ENCODE measurements around the gene RAB5B.

RAB5B gene

DNA sequence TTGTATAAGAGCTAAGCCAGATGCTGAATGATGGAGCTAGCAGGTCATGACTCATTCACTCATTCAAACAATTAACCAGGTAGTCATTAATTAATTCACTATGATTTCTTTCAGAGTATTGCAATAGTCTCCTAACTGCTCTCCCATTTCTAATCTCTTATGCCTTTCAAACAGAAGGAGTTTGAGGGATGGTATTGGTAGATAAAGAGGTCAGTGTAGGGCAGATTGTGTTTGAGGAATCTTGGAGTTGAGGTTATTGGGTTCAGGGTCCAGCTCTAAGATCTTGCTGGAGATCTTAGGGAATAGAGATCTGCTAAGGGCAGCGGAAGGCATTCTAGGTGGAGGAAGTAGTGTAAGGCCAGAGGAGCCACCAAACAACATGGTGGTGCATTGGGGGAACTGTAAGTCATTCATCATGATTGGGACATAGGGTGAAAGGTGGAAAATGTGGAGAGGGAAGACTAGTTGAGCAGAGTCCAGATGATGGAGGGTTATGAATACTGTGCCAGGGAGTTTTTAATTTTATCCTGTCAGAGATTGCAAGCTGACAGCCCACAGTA, 31.2 kb upstream of the RAB5B start (continued):
- TF ChIP-seq, protein P1, sequence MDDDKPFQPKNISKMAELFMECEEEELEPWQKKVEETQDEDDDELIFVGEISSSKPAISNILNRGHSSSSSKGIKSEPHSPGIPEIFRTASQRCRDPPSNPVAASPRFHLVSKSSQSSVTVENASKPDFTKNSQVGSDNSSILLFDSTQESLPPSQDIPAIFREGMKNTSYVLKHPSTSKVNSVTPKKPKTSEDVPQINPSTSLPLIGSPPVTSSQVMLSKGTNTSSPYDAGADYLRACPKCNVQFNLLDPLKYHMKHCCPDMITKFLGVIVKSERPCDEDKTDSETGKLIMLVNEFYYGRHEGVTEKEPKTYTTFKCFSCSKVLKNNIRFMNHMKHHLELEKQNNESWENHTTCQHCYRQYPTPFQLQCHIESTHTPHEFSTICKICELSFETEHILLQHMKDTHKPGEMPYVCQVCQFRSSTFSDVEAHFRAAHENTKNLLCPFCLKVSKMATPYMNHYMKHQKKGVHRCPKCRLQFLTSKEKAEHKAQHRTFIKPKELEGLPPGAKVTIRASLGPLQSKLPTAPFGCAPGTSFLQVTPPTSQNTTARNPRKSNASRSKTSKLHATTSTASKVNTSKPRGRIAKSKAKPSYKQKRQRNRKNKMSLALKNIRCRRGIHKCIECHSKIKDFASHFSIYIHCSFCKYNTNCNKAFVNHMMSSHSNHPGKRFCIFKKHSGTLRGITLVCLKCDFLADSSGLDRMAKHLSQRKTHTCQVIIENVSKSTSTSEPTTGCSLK (tag by site-specific recombination; IDR thresholded peaks at IDR 0.05) = no peak

DNA sequence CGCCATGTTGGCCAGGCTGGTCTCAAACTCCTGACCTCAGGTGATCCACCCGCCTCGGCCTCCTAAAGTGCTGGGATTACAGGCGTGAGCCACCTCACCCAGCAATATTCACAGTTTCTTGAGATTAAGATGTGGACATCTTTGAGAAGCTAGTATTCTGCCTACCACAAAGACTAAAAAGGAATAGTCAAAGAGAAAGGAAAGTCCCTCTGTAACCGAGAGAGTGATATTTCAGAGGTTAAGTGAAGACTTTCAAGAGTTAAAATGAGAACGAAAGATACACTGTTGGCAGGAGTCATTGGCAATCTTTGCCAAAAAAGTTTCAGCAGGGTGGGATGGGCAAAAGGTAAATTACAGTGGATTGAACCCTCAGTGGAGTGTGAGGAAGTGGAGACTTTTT, 27.3 kb upstream of the RAB5B start:
- CTCF ChIA-PET = interaction anchor here (1.0 kb wide), 1 partner anchor 50 kb away, joined by 3 read pairs; no protein-coding TSS in a partner anchor
- POLR2A ChIA-PET = no interaction called here
- Histone ChIP-seq H3K9me3 (ENCODE audit: control insufficient read depth, insufficient read depth, low read depth, low read length) (no peaks in the 10 kb centered on the region), H3K27ac (ENCODE audit: extremely low read depth, low read depth, low read length) (no peak overlapping the region), H3K36me3 (ENCODE audit: control insufficient read depth in 2 of 2, insufficient read depth in 1 of 2, low read length in 2 of 2) (no peaks in the 10 kb centered on the region), H3K4me1 (ENCODE audit: control insufficient read depth, insufficient read depth, low read length) (no peaks in the 10 kb centered on the region), H3K4me3 (ENCODE audit: low read depth, low read length) (no peak overlapping the region)
- TF ChIP-seq, protein P2, sequence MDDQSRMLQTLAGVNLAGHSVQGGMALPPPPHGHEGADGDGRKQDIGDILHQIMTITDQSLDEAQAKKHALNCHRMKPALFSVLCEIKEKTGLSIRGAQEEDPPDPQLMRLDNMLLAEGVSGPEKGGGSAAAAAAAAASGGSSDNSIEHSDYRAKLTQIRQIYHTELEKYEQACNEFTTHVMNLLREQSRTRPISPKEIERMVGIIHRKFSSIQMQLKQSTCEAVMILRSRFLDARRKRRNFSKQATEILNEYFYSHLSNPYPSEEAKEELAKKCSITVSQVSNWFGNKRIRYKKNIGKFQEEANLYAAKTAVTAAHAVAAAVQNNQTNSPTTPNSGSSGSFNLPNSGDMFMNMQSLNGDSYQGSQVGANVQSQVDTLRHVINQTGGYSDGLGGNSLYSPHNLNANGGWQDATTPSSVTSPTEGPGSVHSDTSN (CRISPR knock-in tag; IDR thresholded peaks at IDR 0.05) = no peak
- TF ChIP-seq, protein P3, sequence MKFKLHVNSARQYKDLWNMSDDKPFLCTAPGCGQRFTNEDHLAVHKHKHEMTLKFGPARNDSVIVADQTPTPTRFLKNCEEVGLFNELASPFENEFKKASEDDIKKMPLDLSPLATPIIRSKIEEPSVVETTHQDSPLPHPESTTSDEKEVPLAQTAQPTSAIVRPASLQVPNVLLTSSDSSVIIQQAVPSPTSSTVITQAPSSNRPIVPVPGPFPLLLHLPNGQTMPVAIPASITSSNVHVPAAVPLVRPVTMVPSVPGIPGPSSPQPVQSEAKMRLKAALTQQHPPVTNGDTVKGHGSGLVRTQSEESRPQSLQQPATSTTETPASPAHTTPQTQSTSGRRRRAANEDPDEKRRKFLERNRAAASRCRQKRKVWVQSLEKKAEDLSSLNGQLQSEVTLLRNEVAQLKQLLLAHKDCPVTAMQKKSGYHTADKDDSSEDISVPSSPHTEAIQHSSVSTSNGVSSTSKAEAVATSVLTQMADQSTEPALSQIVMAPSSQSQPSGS (tag by site-specific recombination; IDR thresholded peaks at IDR 0.05; ENCODE audit: low read depth) = no peak

DNA sequence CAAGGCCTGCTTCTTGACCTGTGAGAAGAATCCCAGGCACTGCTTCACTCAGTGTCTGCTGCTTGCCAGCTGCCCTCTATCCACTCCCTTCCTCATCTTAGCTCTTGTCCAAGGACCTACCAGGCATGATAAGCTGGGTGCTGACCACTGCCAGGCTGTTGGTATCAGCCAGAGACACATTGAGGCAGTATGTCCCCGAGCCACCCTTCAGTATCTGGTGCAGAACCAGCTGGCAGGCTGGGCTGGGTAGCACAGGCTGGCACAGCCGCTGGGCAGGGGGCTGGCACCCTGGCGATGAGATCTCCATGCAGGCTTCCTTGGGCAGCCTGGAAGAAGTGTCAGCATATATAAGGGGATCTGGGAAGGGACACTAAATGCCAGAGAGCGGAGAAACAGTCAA, 18.5 kb upstream of the RAB5B start:
- Histone ChIP-seq H3K9me3 (ENCODE audit: control insufficient read depth, insufficient read depth, low read depth, low read length) (no peaks in the 10 kb centered on the region), H3K4me3 (ENCODE audit: low read depth, low read length) (no peak overlapping the region), H3K36me3 (ENCODE audit: control insufficient read depth in 2 of 2, insufficient read depth in 1 of 2, low read length in 2 of 2) (no peaks in the 10 kb centered on the region), H3K27ac (ENCODE audit: extremely low read depth, low read depth, low read length) (no peak overlapping the region), H3K4me1 (ENCODE audit: control insufficient read depth, insufficient read depth, low read length) (no peaks in the 10 kb centered on the region)
- CTCF ChIA-PET = interaction anchor here (0.5 to 4.5 kb wide), 6 partner anchors 11 to 205 kb away, joined by 3 to 21 read pairs (median 4); partner anchors contain the start of gene RAB5B
- no peak for TF ChIP-seq ZNF404 (tag by site-specific recombination; IDR thresholded peaks at IDR 0.05)
- TF ChIP-seq KLF16 (tag by site-specific recombination; IDR thresholded peaks at IDR 0.05) = no peak
- TF ChIP-seq ZNF501 (tag by site-specific recombination; IDR thresholded peaks at IDR 0.05) = no peak
- TF ChIP-seq ZNF214 (tag by site-specific recombination; IDR thresholded peaks at IDR 0.05; ENCODE audit: borderline replicate concordance) = no peak
- TF ChIP-seq, protein P4, sequence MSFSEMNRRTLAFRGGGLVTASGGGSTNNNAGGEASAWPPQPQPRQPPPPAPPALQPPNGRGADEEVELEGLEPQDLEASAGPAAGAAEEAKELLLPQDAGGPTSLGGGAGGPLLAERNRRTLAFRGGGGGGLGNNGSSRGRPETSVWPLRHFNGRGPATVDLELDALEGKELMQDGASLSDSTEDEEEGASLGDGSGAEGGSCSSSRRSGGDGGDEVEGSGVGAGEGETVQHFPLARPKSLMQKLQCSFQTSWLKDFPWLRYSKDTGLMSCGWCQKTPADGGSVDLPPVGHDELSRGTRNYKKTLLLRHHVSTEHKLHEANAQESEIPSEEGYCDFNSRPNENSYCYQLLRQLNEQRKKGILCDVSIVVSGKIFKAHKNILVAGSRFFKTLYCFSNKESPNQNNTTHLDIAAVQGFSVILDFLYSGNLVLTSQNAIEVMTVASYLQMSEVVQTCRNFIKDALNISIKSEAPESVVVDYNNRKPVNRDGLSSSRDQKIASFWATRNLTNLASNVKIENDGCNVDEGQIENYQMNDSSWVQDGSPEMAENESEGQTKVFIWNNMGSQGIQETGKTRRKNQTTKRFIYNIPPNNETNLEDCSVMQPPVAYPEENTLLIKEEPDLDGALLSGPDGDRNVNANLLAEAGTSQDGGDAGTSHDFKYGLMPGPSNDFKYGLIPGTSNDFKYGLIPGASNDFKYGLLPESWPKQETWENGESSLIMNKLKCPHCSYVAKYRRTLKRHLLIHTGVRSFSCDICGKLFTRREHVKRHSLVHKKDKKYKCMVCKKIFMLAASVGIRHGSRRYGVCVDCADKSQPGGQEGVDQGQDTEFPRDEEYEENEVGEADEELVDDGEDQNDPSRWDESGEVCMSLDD (tag by site-specific recombination; IDR thresholded peaks at IDR 0.05) = no peak
- no peak for TF ChIP-seq ZNF654 (tag by site-specific recombination; IDR thresholded peaks at IDR 0.05; ENCODE audit: low read depth)
- TF ChIP-seq, protein P2 (CRISPR knock-in tag; IDR thresholded peaks at IDR 0.05) = no peak
- TF ChIP-seq ZBTB48 (tag by site-specific recombination; IDR thresholded peaks at IDR 0.05) = no peak
- no peak for TF ChIP-seq EGR2 (tag by site-specific recombination; IDR thresholded peaks at IDR 0.05; ENCODE audit: low read depth)
- TF ChIP-seq, protein P5, sequence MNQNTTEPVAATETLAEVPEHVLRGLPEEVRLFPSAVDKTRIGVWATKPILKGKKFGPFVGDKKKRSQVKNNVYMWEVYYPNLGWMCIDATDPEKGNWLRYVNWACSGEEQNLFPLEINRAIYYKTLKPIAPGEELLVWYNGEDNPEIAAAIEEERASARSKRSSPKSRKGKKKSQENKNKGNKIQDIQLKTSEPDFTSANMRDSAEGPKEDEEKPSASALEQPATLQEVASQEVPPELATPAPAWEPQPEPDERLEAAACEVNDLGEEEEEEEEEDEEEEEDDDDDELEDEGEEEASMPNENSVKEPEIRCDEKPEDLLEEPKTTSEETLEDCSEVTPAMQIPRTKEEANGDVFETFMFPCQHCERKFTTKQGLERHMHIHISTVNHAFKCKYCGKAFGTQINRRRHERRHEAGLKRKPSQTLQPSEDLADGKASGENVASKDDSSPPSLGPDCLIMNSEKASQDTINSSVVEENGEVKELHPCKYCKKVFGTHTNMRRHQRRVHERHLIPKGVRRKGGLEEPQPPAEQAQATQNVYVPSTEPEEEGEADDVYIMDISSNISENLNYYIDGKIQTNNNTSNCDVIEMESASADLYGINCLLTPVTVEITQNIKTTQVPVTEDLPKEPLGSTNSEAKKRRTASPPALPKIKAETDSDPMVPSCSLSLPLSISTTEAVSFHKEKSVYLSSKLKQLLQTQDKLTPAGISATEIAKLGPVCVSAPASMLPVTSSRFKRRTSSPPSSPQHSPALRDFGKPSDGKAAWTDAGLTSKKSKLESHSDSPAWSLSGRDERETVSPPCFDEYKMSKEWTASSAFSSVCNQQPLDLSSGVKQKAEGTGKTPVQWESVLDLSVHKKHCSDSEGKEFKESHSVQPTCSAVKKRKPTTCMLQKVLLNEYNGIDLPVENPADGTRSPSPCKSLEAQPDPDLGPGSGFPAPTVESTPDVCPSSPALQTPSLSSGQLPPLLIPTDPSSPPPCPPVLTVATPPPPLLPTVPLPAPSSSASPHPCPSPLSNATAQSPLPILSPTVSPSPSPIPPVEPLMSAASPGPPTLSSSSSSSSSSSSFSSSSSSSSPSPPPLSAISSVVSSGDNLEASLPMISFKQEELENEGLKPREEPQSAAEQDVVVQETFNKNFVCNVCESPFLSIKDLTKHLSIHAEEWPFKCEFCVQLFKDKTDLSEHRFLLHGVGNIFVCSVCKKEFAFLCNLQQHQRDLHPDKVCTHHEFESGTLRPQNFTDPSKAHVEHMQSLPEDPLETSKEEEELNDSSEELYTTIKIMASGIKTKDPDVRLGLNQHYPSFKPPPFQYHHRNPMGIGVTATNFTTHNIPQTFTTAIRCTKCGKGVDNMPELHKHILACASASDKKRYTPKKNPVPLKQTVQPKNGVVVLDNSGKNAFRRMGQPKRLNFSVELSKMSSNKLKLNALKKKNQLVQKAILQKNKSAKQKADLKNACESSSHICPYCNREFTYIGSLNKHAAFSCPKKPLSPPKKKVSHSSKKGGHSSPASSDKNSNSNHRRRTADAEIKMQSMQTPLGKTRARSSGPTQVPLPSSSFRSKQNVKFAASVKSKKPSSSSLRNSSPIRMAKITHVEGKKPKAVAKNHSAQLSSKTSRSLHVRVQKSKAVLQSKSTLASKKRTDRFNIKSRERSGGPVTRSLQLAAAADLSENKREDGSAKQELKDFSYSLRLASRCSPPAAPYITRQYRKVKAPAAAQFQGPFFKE (tag by site-specific recombination; IDR thresholded peaks at IDR 0.05; ENCODE audit: borderline replicate concordance) = no peak
- no peak for TF ChIP-seq ZNF138 (tag by site-specific recombination; IDR thresholded peaks at IDR 0.05; ENCODE audit: borderline replicate concordance)
- no peak for TF ChIP-seq ZNF155 (tag by site-specific recombination; IDR thresholded peaks at IDR 0.05)
- TF ChIP-seq ZNF169 (tag by site-specific recombination; IDR thresholded peaks at IDR 0.05) = no peak
- no peak for TF ChIP-seq ZNF843 (tag by site-specific recombination; IDR thresholded peaks at IDR 0.05)
- POLR2A ChIA-PET = interaction anchor here (5.7 kb wide), 1 partner anchor 19 kb away, joined by 22 read pairs; the partner anchor contains the start of gene RAB5B
